AG04450 (cell line): Measurements from ENCODE around the gene PIAS2. TPM values are rescaled to one million over a fixed set of nuclear protein-coding genes. Genes with fewer than 3 reads are reported as not detected.
A peak's percentile ranks its signal among the peaks of the same experiment; 100 is the strongest.

Experiments used
- CTCF ChIA-PET: fragments of 300-600, 350-600 bp; formaldehyde crosslinking; extraction: SDS; loops from one replicate; lab custom pipeline; 2022; ENCODE audit warnings: antibody characterized with exemption, inconsistent platforms; lab: Charles Lee
- POLR2A ChIA-PET: fragments of 350-600 bp; formaldehyde crosslinking; extraction: SDS; loops from one replicate; lab custom pipeline; 2021; ENCODE audit warnings: antibody characterized with exemption, inconsistent platforms; lab: Yijun Ruan, JAX
- DNase-seq: peaks from one replicate; pipeline ENCODE4 v3.0.0-alpha.2; 2011; ENCODE audit warnings: low read depth, low spot score
- H3K27ac ChIP-seq: one replicate; pipeline ENCODE4 v1.5.1; 2012; ENCODE audit warnings: low read depth, low read length, control low read depth
- H3K27me3 ChIP-seq: one replicate; pipeline ENCODE4 v1.6.0; 2012; ENCODE audit warnings: low read length; ENCODE audit not compliant: control insufficient read depth, insufficient read depth
- H3K4me3 ChIP-seq: 2 replicates; pipeline ENCODE4 v1.5.1; 2011; ENCODE audit warnings: mild to moderate bottlenecking, low read depth, low read length, control low read depth
- H3K9me3 ChIP-seq: 2 replicates; pipeline ENCODE4 v1.5.1; 2012; ENCODE audit warnings: low read length; ENCODE audit not compliant: control insufficient read depth, insufficient read depth
- CTCF ChIP-seq: IDR thresholded peaks from 2 replicates; pipeline ENCODE4 v1.5.1; 2011; ENCODE audit warnings: low read depth, low read length, control low read depth, inconsistent platforms
- polyA plus RNA-seq: library from polyadenylated mRNA; depleted of rRNA; stranded (reverse); fragments of >200 nt; gene quantifications from 2 replicates; pipeline ENCODE4 v1.2.3, GENCODE V29; 2011

PIAS2 gene
- polyA plus RNA-seq, 1 experiment = 10.1 TPM

GRCh38 chr18:46950064-46950656, 32.9 kb upstream of the PIAS2 start:
- ChIA-PET POLR2A (no interaction called here), CTCF (interaction anchor here (0.6 to 1.5 kb wide), 5 partner anchors 9 to 799 kb away, joined by 3 to 5 read pairs (median 5); no protein-coding TSS in a partner anchor)
- Histone ChIP-seq H3K27me3 (no peaks in the 10 kb centered on the region), H3K27ac (no peak overlapping the region), H3K4me3 (no peak overlapping the region), H3K9me3 (no peaks in the 10 kb centered on the region)
- DNase-seq = no peak
- TF ChIP-seq CTCF = peak; percentile 39

- peak overlapping the region; percentile 3 for H3K27ac ChIP-seq
- ChIA-PET CTCF (interaction anchor here (0.7 to 1.5 kb wide), 3 partner anchors 9 to 666 kb away, joined by 3 read pairs; no protein-coding TSS in a partner anchor), POLR2A (no interaction called here)
- no peaks in the 10 kb centered on the region for H3K27me3 ChIP-seq
- peak overlapping the region; percentile 68 for H3K4me3 ChIP-seq
- TF ChIP-seq CTCF = no peak
- H3K9me3 ChIP-seq = no peaks in the 10 kb centered on the region
- peak; percentile 45 for DNase-seq
Observed at GRCh38 chr18:46946656-46947282, 29.5 kb upstream of the PIAS2 start.

- no peak for DNase-seq
- no peak for TF ChIP-seq CTCF
- ChIA-PET POLR2A (no interaction called here), CTCF (no interaction called here)
- no peak overlapping the region for H3K27ac ChIP-seq
- no peaks in the 10 kb centered on the region for H3K9me3 ChIP-seq
- H3K27me3 ChIP-seq = no peaks in the 10 kb centered on the region
- no peak overlapping the region for H3K4me3 ChIP-seq
Observed at GRCh38 chr18:46942646-46943045, 25.3 kb upstream of the PIAS2 start.

- ChIA-PET POLR2A (interaction anchor here (2.0 kb wide), 1 partner anchor 22 kb away, joined by 12 read pairs; the partner anchor contains the start of genes KATNAL2 and PIAS2), CTCF (interaction anchor here (0.7 to 1.3 kb wide), 3 partner anchors 91 to 125 kb away, joined by 3 to 4 read pairs (median 3); no protein-coding TSS in a partner anchor)
- DNase-seq = no peak
- no peak overlapping the region for H3K27ac ChIP-seq
- no peaks in the 10 kb centered on the region for H3K9me3 ChIP-seq
- H3K27me3 ChIP-seq = no peaks in the 10 kb centered on the region
- no peak for TF ChIP-seq CTCF
- no peak overlapping the region for H3K4me3 ChIP-seq
Observed at GRCh38 chr18:46939998-46940571, 22.8 kb upstream of the PIAS2 start.
